ENCODE data around the gene EDDM13.
A peak's percentile ranks its signal among the peaks of the same experiment; 100 is the strongest.
"Not testable (repeated sequence)": the region's sequence is repeated elsewhere in the genome, so short reads cannot be mapped to it uniquely, and the experiment has no call there.

Gene EDDM13

DNA sequence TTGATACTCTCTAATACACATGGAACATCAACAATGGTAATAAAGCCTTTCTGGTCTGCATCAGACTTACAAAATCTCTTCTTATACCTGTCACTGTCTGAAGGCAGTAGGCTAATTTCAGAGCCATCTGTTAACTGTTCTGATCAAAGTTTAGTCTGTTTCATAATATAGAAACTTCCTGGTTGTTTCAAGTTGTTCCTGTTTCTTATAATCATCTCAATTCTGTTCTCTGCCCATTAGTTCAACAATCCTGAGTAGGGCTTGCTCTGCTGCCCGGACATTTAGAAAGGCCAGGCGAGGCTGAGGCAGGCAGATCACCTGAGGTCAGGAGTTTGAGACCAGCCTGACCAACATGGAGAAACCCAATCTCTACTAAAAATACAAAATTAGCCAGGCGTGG, 47.4 kb downstream of the EDDM13 start:
- H3K36me3 ChIP-seq (ENCODE audit: control insufficient read depth in 1 of 2, insufficient read depth in 2 of 2, low read length in 2 of 2) = no peaks in the 10 kb centered on the region
- H3K27ac ChIP-seq (ENCODE audit: low read depth, low read length) = no peak overlapping the region
- no peak overlapping the region for H3K4me3 ChIP-seq (ENCODE audit: low read depth in 1 of 2, low read length in 2 of 2)
- H3K27me3 ChIP-seq (ENCODE audit: control insufficient read depth in 1 of 2, insufficient read depth in 2 of 2, low read length in 2 of 2) = no peaks in the 10 kb centered on the region
- H3K9ac ChIP-seq (ENCODE audit: low read depth in 1 of 2, low read length in 2 of 2) = no peak overlapping the region
- no peaks in the 10 kb centered on the region for H3K9me3 ChIP-seq (ENCODE audit: control insufficient read depth in 1 of 2, low read length in 2 of 2)
- H3K4me1 ChIP-seq (ENCODE audit: control insufficient read depth in 1 of 2, insufficient read depth in 2 of 2, low read length in 2 of 2) = peaks cover 13% of the 10 kb centered on the region in 2 donors

DNA sequence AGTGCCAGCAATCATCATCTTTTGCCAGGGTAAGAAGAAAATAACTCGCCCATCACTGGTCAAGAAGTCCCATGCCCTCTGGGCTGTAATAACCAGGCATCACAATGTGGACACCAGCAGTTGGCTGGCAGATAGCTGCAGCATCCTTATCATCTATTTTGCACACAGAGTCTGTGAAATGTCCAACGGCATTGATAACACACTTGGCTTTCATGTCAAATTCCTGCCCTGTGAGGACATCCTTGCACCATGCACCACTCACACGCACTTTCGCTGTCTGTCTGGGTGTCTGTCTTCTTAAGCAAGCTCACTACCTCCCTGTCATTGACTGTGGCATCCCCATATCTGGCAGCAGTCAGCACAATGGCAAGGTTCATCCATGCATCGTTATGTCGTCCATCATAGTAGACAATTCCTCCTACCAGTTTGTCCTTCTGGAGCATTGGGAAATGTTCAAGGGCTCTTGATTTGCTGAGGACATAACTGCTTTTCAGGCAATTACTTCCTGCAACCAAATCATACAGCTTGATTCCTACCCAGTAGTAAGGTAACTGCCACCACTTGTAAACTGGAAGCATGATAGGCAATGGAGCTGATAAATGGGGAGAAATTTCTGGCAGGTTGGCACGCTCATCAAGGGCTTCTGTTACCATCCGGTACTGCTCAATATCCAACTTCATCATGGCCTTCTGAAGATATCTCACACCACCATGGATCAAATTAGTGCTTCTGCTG, 48.9 kb downstream of the EDDM13 start:
- Histone ChIP-seq H3K9ac (ENCODE audit: low read depth in 1 of 2, low read length in 2 of 2) (no peak overlapping the region), H3K4me3 (ENCODE audit: low read depth in 1 of 2, low read length in 2 of 2) (no peak overlapping the region), H3K9me3 (ENCODE audit: control insufficient read depth in 1 of 2, low read length in 2 of 2) (no peaks in the 10 kb centered on the region), H3K4me1 (ENCODE audit: control insufficient read depth in 1 of 2, insufficient read depth in 2 of 2, low read length in 2 of 2) (peaks cover 4 to 5% of the 10 kb centered on the region in 2 donors), H3K27ac (ENCODE audit: low read depth, low read length) (no peak overlapping the region), H3K27me3 (ENCODE audit: control insufficient read depth in 1 of 2, insufficient read depth in 2 of 2, low read length in 2 of 2) (no peaks in the 10 kb centered on the region), H3K36me3 (ENCODE audit: control insufficient read depth in 1 of 2, insufficient read depth in 2 of 2, low read length in 2 of 2) (no peaks in the 10 kb centered on the region)

DNA sequence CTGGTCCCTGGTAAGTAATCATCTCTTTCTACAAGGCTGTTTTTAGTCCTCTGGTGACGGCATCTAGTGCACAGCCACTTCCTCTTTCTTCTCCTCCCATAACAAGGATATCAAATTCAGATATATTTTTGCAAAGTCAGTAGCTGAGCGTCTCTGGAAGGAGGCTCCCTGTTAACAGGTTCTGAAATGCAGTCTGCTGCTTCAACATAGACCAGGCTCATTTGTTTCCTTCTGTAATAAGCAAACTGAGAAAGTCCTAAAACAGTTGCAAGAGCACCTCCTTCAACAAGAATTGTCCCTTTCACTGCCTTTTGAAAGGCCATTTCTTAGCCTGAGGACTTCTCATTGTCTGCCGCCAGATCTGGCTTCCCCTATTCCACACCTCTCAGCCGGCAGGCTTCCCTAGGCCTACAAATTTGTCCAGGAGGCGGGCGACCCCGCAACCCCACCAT, 49.5 kb downstream of the EDDM13 start:
- no peaks in the 10 kb centered on the region for H3K27me3 ChIP-seq (ENCODE audit: control insufficient read depth in 1 of 2, insufficient read depth in 2 of 2, low read length in 2 of 2)
- no peak overlapping the region for H3K4me3 ChIP-seq (ENCODE audit: low read depth in 1 of 2, low read length in 2 of 2)
- peak overlapping the region; percentile 14 for H3K27ac ChIP-seq (ENCODE audit: low read depth, low read length)
- no peaks in the 10 kb centered on the region for H3K36me3 ChIP-seq (ENCODE audit: control insufficient read depth in 1 of 2, insufficient read depth in 2 of 2, low read length in 2 of 2)
- peaks cover 4 to 5% of the 10 kb centered on the region in 2 donors for H3K4me1 ChIP-seq (ENCODE audit: control insufficient read depth in 1 of 2, insufficient read depth in 2 of 2, low read length in 2 of 2)
- H3K9me3 ChIP-seq (ENCODE audit: control insufficient read depth in 1 of 2, low read length in 2 of 2) = no peaks in the 10 kb centered on the region
- no peak overlapping the region for H3K9ac ChIP-seq (ENCODE audit: low read depth in 1 of 2, low read length in 2 of 2)

DNA sequence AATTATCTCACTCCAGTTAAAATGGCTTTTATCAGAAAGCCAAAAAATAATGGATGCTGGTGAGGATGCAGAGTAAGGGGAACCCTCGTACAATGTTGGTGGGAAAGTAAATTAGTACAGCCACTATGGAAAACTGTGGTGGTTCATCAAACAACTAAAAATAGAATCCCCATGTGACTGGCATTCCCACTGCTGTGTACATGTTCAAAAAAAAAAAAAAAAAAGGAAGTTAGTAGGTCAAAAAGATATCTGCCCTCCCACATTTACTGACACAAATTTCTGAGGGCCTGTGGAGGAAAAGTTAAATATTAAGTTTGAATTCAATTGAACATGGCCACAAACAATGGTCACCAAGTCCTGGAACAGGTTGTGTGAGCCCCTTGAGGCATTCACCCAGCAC, 51.9 kb downstream of the EDDM13 start:
- Histone ChIP-seq H3K9me3 (ENCODE audit: control insufficient read depth in 1 of 2, low read length in 2 of 2) (no peaks in the 10 kb centered on the region), H3K9ac (ENCODE audit: low read depth in 1 of 2, low read length in 2 of 2) (no peak overlapping the region), H3K4me1 (ENCODE audit: control insufficient read depth in 1 of 2, insufficient read depth in 2 of 2, low read length in 2 of 2) (no peaks in the 10 kb centered on the region), H3K36me3 (ENCODE audit: control insufficient read depth in 1 of 2, insufficient read depth in 2 of 2, low read length in 2 of 2) (no peaks in the 10 kb centered on the region), H3K27ac (ENCODE audit: low read depth, low read length) (no peak overlapping the region), H3K4me3 (ENCODE audit: low read depth in 1 of 2, low read length in 2 of 2) (no peak overlapping the region), H3K27me3 (ENCODE audit: control insufficient read depth in 1 of 2, insufficient read depth in 2 of 2, low read length in 2 of 2) (no peaks in the 10 kb centered on the region)

DNA sequence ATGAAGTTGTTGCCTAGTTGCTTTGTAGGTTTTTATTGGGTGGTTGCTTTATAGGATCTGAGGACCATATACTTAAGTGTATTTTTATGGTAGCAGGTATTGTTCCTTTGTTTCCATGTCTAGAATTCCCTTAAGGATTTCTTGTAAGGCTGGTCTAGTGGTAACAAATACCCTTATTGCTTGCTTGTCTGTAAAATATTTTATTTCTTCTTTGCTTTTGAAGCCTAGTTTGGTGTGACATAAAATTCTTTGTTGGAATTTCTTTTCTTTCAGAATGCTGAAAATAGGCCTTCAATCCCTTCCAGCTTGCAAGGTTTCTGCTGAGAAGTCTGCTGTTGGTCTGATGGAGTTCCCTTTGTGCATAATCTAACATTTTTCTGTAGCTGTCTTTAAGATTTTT, 60.1 kb downstream of the EDDM13 start:
- no peak overlapping the region for H3K27ac ChIP-seq (ENCODE audit: low read depth, low read length)
- H3K9me3 ChIP-seq (ENCODE audit: control insufficient read depth in 1 of 2, low read length in 2 of 2) = no peaks in the 10 kb centered on the region
- no peaks in the 10 kb centered on the region for H3K27me3 ChIP-seq (ENCODE audit: control insufficient read depth in 1 of 2, insufficient read depth in 2 of 2, low read length in 2 of 2)
- no peaks in the 10 kb centered on the region for H3K36me3 ChIP-seq (ENCODE audit: control insufficient read depth in 1 of 2, insufficient read depth in 2 of 2, low read length in 2 of 2)
- H3K4me1 ChIP-seq (ENCODE audit: control insufficient read depth in 1 of 2, insufficient read depth in 2 of 2, low read length in 2 of 2) = no peaks in the 10 kb centered on the region
- H3K4me3 ChIP-seq (ENCODE audit: low read depth in 1 of 2, low read length in 2 of 2) = no peak overlapping the region
- no peak overlapping the region for H3K9ac ChIP-seq (ENCODE audit: low read depth in 1 of 2, low read length in 2 of 2)

DNA sequence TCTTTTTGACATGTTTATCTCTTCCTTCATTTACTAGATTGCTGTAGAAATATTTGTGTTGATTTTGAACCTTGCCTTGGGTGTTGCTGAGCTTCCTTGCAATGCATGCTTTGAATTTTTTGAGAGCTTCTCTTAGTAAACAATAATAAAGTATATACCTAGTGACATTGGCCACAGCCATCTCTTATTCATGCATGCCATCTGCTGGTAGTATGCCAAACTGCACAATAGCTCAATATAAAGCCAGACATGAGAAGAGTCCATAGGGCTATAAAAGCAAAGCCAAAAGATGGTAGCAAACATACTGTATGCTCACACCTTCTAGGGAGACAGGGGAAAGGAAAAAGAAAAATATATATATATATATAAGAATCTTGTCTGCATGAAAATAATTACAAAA, 61.0 kb downstream of the EDDM13 start:
- H3K36me3 ChIP-seq (ENCODE audit: control insufficient read depth in 1 of 2, insufficient read depth in 2 of 2, low read length in 2 of 2) = no peaks in the 10 kb centered on the region
- H3K27ac ChIP-seq (ENCODE audit: low read depth, low read length) = no peak overlapping the region
- H3K27me3 ChIP-seq (ENCODE audit: control insufficient read depth in 1 of 2, insufficient read depth in 2 of 2, low read length in 2 of 2) = no peaks in the 10 kb centered on the region
- H3K4me3 ChIP-seq (ENCODE audit: low read depth in 1 of 2, low read length in 2 of 2) = no peak overlapping the region
- no peaks in the 10 kb centered on the region for H3K9me3 ChIP-seq (ENCODE audit: control insufficient read depth in 1 of 2, low read length in 2 of 2)
- no peaks in the 10 kb centered on the region for H3K4me1 ChIP-seq (ENCODE audit: control insufficient read depth in 1 of 2, insufficient read depth in 2 of 2, low read length in 2 of 2)
- H3K9ac ChIP-seq (ENCODE audit: low read depth in 1 of 2, low read length in 2 of 2) = no peak overlapping the region

DNA sequence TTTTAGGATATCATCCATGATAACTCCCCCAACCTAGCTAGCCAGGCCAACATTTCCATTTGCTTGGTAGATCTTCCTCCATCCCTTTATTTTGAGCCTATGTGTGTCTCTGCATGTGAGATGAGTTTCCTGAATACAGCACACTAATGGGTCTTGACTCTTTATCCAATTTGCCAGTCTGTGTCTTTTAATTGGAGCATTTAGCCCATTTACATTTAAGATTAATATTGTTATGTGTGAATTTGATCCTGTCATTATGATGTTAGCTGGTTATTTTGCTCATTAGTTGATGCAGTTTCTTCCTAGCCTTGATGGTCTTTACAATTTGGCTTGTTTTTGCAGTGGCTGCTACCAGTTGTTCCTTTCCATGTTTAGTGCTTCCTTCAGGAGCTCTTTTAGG, 62.8 kb downstream of the EDDM13 start:
- not testable (repeated sequence) for H3K27ac ChIP-seq (ENCODE audit: low read depth, low read length); H3K9me3 ChIP-seq (ENCODE audit: control insufficient read depth in 1 of 2, low read length in 2 of 2); H3K4me1 ChIP-seq (ENCODE audit: control insufficient read depth in 1 of 2, insufficient read depth in 2 of 2, low read length in 2 of 2); H3K4me3 ChIP-seq (ENCODE audit: low read depth in 1 of 2, low read length in 2 of 2); H3K36me3 ChIP-seq (ENCODE audit: control insufficient read depth in 1 of 2, insufficient read depth in 2 of 2, low read length in 2 of 2); H3K9ac ChIP-seq (ENCODE audit: low read depth in 1 of 2, low read length in 2 of 2); H3K27me3 ChIP-seq (ENCODE audit: control insufficient read depth in 1 of 2, insufficient read depth in 2 of 2, low read length in 2 of 2)

DNA sequence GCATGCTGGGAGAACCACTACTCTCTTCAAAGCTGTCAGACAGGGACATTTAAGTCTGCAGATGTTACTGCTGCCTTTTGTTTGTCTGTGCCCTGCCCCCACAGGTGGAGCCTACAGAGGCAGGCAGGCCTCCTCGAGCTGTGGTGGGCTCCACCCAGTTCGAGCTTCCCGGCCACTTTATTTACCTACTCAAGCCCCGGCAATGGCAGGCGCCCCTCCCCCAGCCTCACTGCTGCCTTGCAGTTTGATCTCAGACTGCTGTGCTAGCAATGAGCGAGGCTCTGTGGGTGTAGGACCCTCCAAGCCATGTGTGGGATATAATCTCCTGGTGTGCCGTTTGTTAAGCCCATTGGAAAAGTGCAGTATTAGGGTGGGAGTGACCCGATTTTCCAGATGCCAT, 64.5 kb downstream of the EDDM13 start:
- not testable (repeated sequence) for H3K27ac ChIP-seq (ENCODE audit: low read depth, low read length); H3K4me3 ChIP-seq (ENCODE audit: low read depth in 1 of 2, low read length in 2 of 2); H3K27me3 ChIP-seq (ENCODE audit: control insufficient read depth in 1 of 2, insufficient read depth in 2 of 2, low read length in 2 of 2); H3K9me3 ChIP-seq (ENCODE audit: control insufficient read depth in 1 of 2, low read length in 2 of 2); H3K4me1 ChIP-seq (ENCODE audit: control insufficient read depth in 1 of 2, insufficient read depth in 2 of 2, low read length in 2 of 2); H3K36me3 ChIP-seq (ENCODE audit: control insufficient read depth in 1 of 2, insufficient read depth in 2 of 2, low read length in 2 of 2); H3K9ac ChIP-seq (ENCODE audit: low read depth in 1 of 2, low read length in 2 of 2)

DNA sequence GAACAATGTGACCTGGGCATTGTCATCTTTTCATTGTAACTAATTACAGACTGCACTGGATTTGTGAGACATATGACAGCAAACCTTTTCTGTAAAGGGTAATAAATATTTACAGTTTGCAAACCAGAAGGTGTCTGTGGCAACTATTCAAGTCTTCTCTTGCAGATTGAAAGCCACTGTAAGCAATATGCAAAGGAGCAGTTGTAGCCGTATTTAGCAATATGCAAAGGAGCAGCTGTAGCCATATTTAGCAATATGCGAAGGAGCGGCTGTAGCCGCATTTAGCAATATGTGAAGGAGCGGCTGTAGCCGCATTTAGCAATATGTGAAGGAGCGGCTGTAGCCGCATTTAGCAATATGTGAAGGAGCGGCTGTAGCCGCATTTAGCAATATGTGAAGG, 66.5 kb downstream of the EDDM13 start:
- not testable (repeated sequence) for H3K27me3 ChIP-seq (ENCODE audit: control insufficient read depth in 1 of 2, insufficient read depth in 2 of 2, low read length in 2 of 2); H3K4me1 ChIP-seq (ENCODE audit: control insufficient read depth in 1 of 2, insufficient read depth in 2 of 2, low read length in 2 of 2); H3K9me3 ChIP-seq (ENCODE audit: control insufficient read depth in 1 of 2, low read length in 2 of 2); H3K27ac ChIP-seq (ENCODE audit: low read depth, low read length); H3K4me3 ChIP-seq (ENCODE audit: low read depth in 1 of 2, low read length in 2 of 2); H3K36me3 ChIP-seq (ENCODE audit: control insufficient read depth in 1 of 2, insufficient read depth in 2 of 2, low read length in 2 of 2); H3K9ac ChIP-seq (ENCODE audit: low read depth in 1 of 2, low read length in 2 of 2)

DNA sequence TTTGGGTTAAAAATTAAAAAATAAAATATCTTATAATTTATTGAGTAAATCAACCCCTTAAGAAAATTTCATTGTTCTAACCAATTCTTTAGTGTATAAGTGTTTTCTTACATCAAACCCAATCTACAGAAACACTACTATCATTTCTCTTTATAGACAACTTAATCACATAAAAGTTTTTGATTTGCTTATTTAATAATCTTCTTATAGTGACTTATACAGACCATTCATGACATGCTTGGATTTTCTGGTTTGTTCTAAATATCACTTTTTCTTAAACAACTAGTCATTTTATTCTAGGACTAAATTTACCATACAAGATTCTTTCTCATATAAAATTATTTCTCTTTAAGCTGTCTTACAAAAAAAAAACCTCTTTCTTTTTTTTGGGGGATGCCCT, 69.4 kb downstream of the EDDM13 start:
- no peaks in the 10 kb centered on the region for H3K4me1 ChIP-seq (ENCODE audit: control insufficient read depth in 1 of 2, insufficient read depth in 2 of 2, low read length in 2 of 2)
- H3K9me3 ChIP-seq (ENCODE audit: control insufficient read depth in 1 of 2, low read length in 2 of 2) = peaks cover 0 to 4% of the 10 kb centered on the region in 2 donors
- H3K4me3 ChIP-seq (ENCODE audit: low read depth in 1 of 2, low read length in 2 of 2) = no peak overlapping the region
- H3K9ac ChIP-seq (ENCODE audit: low read depth in 1 of 2, low read length in 2 of 2) = no peak overlapping the region
- no peaks in the 10 kb centered on the region for H3K36me3 ChIP-seq (ENCODE audit: control insufficient read depth in 1 of 2, insufficient read depth in 2 of 2, low read length in 2 of 2)
- H3K27me3 ChIP-seq (ENCODE audit: control insufficient read depth in 1 of 2, insufficient read depth in 2 of 2, low read length in 2 of 2) = no peaks in the 10 kb centered on the region
- no peak overlapping the region for H3K27ac ChIP-seq (ENCODE audit: low read depth, low read length)
